ENCODE results near the gene LZTS2.

Gene LZTS2

GRCh38 chr10:100987685-100988049 is 11.9 kb upstream of the LZTS2 start:
- H3K36me3 ChIP-seq (ENCODE audit: insufficient read depth, low read length), result peaks cover 10% of the 10 kb centered on the region; the same call in 1 of the 2 replicates
- peaks cover 41% of the 10 kb centered on the region for H3K79me2 ChIP-seq (ENCODE audit: control insufficient read depth, insufficient read depth, low read length, unreplicated experiment)
- peaks cover 19% of the 10 kb centered on the region for H3K4me1 ChIP-seq (ENCODE audit: control insufficient read depth, insufficient read depth, low read length, unreplicated experiment)
- H2AFZ ChIP-seq (ENCODE audit: low read length, unreplicated experiment), result peak overlapping the region; percentile 61
- peak overlapping the region; percentile 92 for H3K4me3 ChIP-seq (ENCODE audit: low read depth, low read length)
- H3K27me3 ChIP-seq (ENCODE audit: insufficient read depth, low read length), result no peaks in the 10 kb centered on the region
- H3K27ac ChIP-seq (ENCODE audit: low read depth, low read length), result no peak overlapping the region

DNA sequence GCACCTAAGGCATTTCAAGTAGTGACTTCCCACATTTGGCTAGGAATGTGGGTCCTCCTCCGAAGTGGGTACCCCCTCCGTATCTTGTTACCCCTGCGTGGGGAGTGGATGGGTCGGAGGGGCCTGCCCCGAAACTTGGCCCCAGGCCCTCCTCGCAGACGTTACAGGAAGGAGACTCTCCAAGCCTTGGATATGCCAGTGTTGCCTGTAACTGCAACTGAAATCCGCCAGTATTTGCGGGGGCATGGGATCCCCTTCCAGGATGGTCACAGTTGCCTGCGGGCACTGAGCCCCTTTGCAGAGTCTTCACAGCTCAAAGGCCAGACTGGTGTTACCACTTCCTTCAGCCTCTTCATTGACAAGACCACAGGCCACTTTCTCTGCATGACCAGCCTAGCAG is 11.4 kb upstream of the LZTS2 start:
- Histone ChIP-seq H3K27ac (ENCODE audit: low read depth, low read length) (no peak overlapping the region), H3K79me2 (ENCODE audit: control insufficient read depth, insufficient read depth, low read length, unreplicated experiment) (peaks cover 41% of the 10 kb centered on the region), H3K27me3 (ENCODE audit: insufficient read depth, low read length) (no peaks in the 10 kb centered on the region), H3K4me1 (ENCODE audit: control insufficient read depth, insufficient read depth, low read length, unreplicated experiment) (peaks cover 19% of the 10 kb centered on the region), H2AFZ (ENCODE audit: low read length, unreplicated experiment) (no peak overlapping the region), H3K4me3 (ENCODE audit: low read depth, low read length) (peak overlapping the region; percentile 92), H3K36me3 (ENCODE audit: insufficient read depth, low read length) (peaks cover 10% of the 10 kb centered on the region; the same call in 1 of the 2 replicates)

- no peak overlapping the region for H2AFZ ChIP-seq (ENCODE audit: low read length, unreplicated experiment)
- H3K4me3 ChIP-seq (ENCODE audit: low read depth, low read length), result peak overlapping the region; percentile 92; the same call in 1 of the 2 replicates
- peaks cover 41% of the 10 kb centered on the region for H3K79me2 ChIP-seq (ENCODE audit: control insufficient read depth, insufficient read depth, low read length, unreplicated experiment)
- H3K36me3 ChIP-seq (ENCODE audit: insufficient read depth, low read length), result peaks cover 10% of the 10 kb centered on the region; the same call in 1 of the 2 replicates
- no peaks in the 10 kb centered on the region for H3K27me3 ChIP-seq (ENCODE audit: insufficient read depth, low read length)
- H3K4me1 ChIP-seq (ENCODE audit: control insufficient read depth, insufficient read depth, low read length, unreplicated experiment), result peaks cover 19% of the 10 kb centered on the region
- no peak overlapping the region for H3K27ac ChIP-seq (ENCODE audit: low read depth, low read length)
These were observed 10.5 kb upstream of the LZTS2 start for GRCh38 chr10:100989088-100989487.

DNA sequence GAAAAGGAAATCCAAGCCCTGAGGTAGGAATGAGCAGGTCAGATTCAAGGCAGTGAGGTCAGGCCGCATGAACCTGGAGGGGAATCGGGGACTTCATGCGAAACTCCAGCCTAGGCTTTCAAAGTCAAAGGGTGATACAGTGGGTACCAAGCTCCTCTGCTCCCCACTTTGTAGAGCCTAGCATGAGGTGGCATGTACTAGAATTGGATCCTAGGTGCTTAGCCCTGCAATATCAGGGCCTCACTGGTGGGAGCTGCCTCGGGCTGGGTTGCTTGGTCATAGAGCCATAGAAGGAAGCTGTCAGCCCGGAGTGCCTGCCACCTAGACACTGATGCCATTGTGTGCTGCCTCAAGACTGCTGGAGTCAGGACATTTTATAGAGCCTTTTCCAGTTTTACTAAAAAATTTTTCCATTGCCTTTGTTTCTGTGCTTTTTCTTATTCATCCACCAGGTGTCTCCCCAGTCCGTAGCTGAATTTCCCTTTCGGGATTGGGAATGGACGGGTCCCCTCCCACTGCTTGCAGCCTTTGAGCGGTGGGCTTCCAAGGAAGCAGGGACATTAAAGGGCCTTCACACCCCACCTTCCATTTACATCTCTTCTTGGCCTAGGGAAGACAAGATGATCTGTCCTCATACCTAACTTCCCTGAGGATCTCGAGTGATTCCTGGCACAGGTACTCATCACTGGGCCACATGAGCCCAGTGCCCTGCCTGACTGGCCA is 5.5 kb upstream of the LZTS2 start:
- Histone ChIP-seq H2AFZ (ENCODE audit: low read length, unreplicated experiment) (no peak overlapping the region), H3K27me3 (ENCODE audit: insufficient read depth, low read length) (no peaks in the 10 kb centered on the region), H3K27ac (ENCODE audit: low read depth, low read length) (no peak overlapping the region), H3K79me2 (ENCODE audit: control insufficient read depth, insufficient read depth, low read length, unreplicated experiment) (peaks cover 11% of the 10 kb centered on the region), H3K4me3 (ENCODE audit: low read depth, low read length) (no peak overlapping the region), H3K4me1 (ENCODE audit: control insufficient read depth, insufficient read depth, low read length, unreplicated experiment) (peaks cover 12% of the 10 kb centered on the region), H3K36me3 (ENCODE audit: insufficient read depth, low read length) (peaks cover 10% of the 10 kb centered on the region; the same call in 1 of the 2 replicates)

DNA sequence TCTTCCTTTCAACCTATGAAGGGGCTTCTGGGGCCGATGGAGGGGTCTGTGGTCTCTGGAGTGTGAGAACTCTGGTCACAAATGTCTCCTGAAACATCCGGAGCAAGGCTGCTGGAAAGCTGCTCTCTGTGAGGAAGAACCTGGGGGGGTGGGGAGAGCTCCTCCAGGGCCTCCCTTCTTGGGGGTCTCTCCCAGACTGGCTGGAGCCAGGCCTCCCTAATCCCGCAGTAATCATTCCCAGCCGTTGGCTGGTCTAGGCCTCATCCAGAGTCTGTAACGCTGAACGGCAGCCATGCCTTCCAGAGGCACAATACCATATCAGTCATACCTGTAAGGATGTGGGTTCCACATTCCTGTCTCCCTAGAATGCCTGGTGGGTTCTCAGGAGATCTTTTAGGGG is 4.4 kb upstream of the LZTS2 start:
- Histone ChIP-seq H2AFZ (ENCODE audit: low read length, unreplicated experiment) (no peak overlapping the region), H3K4me3 (ENCODE audit: low read depth, low read length) (no peak overlapping the region), H3K27me3 (ENCODE audit: insufficient read depth, low read length) (no peaks in the 10 kb centered on the region), H3K4me1 (ENCODE audit: control insufficient read depth, insufficient read depth, low read length, unreplicated experiment) (peaks cover 12% of the 10 kb centered on the region), H3K79me2 (ENCODE audit: control insufficient read depth, insufficient read depth, low read length, unreplicated experiment) (peaks cover 8% of the 10 kb centered on the region), H3K36me3 (ENCODE audit: insufficient read depth, low read length) (peaks cover 10% of the 10 kb centered on the region; the same call in 1 of the 2 replicates), H3K27ac (ENCODE audit: low read depth, low read length) (no peak overlapping the region)

DNA sequence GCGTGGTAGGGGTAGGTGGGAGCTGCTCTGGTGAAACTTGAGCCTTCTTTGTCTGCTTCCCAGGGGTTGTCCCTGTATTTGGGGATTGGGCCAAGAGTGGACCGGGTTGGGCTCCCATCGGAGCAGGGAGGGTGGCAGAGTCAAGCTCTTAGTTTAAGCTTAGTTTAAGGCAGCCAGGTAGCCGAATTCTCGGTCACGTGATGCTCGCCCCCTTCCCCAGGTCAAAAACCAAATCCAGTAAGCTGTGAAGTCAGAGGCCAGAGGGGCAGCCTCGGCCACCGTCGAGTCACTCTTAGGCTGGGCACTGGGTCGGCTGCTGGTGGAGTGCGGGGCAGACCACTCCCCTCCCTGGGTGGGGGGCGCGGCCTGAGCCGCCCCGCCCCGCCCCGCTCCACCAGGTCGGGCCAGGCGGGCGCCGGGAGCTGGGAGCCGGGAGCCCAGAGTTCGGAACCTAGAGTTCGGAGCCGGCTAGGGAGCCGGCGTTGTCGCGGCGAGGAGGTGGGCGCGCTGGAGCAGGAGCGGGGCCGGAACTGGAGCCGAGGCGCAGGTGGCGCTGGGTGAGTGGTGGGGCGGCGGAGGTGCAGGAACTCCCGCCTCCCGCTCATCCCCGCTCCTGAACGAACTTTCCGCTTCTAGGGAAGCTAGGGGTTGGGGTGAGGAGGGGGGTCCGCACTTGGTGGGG is 2.8 kb upstream of the LZTS2 start:
- no peak overlapping the region for H3K27ac ChIP-seq (ENCODE audit: low read depth, low read length)
- peaks cover 21% of the 10 kb centered on the region for H3K79me2 ChIP-seq (ENCODE audit: control insufficient read depth, insufficient read depth, low read length, unreplicated experiment)
- no peaks in the 10 kb centered on the region for H3K27me3 ChIP-seq (ENCODE audit: insufficient read depth, low read length)
- H3K36me3 ChIP-seq (ENCODE audit: insufficient read depth, low read length), result no peaks in the 10 kb centered on the region
- H2AFZ ChIP-seq (ENCODE audit: low read length, unreplicated experiment), result peak overlapping the region; percentile 23
- H3K4me1 ChIP-seq (ENCODE audit: control insufficient read depth, insufficient read depth, low read length, unreplicated experiment), result peaks cover 21% of the 10 kb centered on the region
- H3K4me3 ChIP-seq (ENCODE audit: low read depth, low read length), result peak overlapping the region; percentile 88

- peak overlapping the region; percentile 76 for H3K27ac ChIP-seq (ENCODE audit: low read depth, low read length)
- no peaks in the 10 kb centered on the region for H3K36me3 ChIP-seq (ENCODE audit: insufficient read depth, low read length)
- peaks cover 26% of the 10 kb centered on the region for H3K4me1 ChIP-seq (ENCODE audit: control insufficient read depth, insufficient read depth, low read length, unreplicated experiment)
- H3K79me2 ChIP-seq (ENCODE audit: control insufficient read depth, insufficient read depth, low read length, unreplicated experiment), result peaks cover 29% of the 10 kb centered on the region
- peak overlapping the region; percentile 88 for H3K4me3 ChIP-seq (ENCODE audit: low read depth, low read length)
- H2AFZ ChIP-seq (ENCODE audit: low read length, unreplicated experiment), result peak overlapping the region; percentile 27
- H3K27me3 ChIP-seq (ENCODE audit: insufficient read depth, low read length), result no peaks in the 10 kb centered on the region
These were observed 2.0 kb upstream of the LZTS2 start for GRCh38 chr10:100997360-100998182.

DNA sequence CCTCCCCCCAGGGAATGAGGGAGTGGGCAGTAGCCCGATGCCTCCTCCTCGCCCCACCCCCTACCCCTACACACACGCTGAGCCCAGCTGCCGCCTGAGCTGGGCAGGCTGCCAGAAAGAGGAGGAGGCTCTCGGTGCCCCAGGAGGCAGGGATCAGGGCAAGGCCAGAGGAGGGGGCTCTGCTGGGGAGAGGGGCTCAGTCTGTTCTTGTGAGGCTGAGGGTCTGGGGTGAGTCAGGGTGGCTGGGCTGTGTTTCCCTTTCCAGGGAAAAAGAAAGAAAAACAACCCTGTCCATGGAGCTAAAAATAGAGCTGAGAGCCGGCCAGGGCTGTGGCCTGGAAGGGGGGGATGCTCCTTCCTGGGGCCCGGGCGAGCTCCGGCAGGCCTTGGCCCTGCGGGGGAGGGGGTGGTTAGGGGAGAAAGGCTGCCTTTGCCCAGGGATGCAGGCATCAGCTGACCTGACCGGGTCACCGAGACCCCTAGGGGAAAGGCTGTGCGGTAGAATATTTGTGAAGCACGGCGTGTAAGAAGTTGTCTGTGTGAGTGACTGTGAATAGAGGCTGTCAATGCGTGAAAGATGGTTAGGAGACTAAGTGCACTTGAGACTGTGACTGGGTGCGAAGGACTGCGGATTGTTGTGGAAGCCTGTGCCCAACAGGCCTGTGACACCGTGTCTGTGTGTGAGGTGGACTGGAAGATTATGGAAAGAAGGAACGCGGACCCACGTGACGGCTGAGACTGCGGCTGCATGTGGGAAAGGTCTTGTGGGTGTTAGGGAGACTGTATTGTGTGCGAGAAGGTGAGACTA is 1.2 kb upstream of the LZTS2 start:
- H3K4me3 ChIP-seq (ENCODE audit: low read depth, low read length), result peak overlapping the region; percentile 88
- peaks cover 5% of the 10 kb centered on the region for H3K36me3 ChIP-seq (ENCODE audit: insufficient read depth, low read length)
- H3K79me2 ChIP-seq (ENCODE audit: control insufficient read depth, insufficient read depth, low read length, unreplicated experiment), result peaks cover 37% of the 10 kb centered on the region
- peak overlapping the region; percentile 76 for H3K27ac ChIP-seq (ENCODE audit: low read depth, low read length)
- H3K4me1 ChIP-seq (ENCODE audit: control insufficient read depth, insufficient read depth, low read length, unreplicated experiment), result peaks cover 26% of the 10 kb centered on the region
- peak overlapping the region; percentile 27 for H2AFZ ChIP-seq (ENCODE audit: low read length, unreplicated experiment)
- no peaks in the 10 kb centered on the region for H3K27me3 ChIP-seq (ENCODE audit: insufficient read depth, low read length)

- Histone ChIP-seq H3K4me1 (ENCODE audit: control insufficient read depth, insufficient read depth, low read length, unreplicated experiment) (peaks cover 26% of the 10 kb centered on the region), H3K36me3 (ENCODE audit: insufficient read depth, low read length) (peaks cover 5% of the 10 kb centered on the region), H3K79me2 (ENCODE audit: control insufficient read depth, insufficient read depth, low read length, unreplicated experiment) (peaks cover 42% of the 10 kb centered on the region), H3K27ac (ENCODE audit: low read depth, low read length) (peak overlapping the region; percentile 76), H3K27me3 (ENCODE audit: insufficient read depth, low read length) (no peaks in the 10 kb centered on the region), H2AFZ (ENCODE audit: low read length, unreplicated experiment) (peak overlapping the region; percentile 27), H3K4me3 (ENCODE audit: low read depth, low read length) (peak overlapping the region; percentile 88)
These were observed 442 bp upstream of the LZTS2 start for GRCh38 chr10:100998991-100999741.
